ENCODE measurements around the gene RNF26.

Gene RNF26

DNA sequence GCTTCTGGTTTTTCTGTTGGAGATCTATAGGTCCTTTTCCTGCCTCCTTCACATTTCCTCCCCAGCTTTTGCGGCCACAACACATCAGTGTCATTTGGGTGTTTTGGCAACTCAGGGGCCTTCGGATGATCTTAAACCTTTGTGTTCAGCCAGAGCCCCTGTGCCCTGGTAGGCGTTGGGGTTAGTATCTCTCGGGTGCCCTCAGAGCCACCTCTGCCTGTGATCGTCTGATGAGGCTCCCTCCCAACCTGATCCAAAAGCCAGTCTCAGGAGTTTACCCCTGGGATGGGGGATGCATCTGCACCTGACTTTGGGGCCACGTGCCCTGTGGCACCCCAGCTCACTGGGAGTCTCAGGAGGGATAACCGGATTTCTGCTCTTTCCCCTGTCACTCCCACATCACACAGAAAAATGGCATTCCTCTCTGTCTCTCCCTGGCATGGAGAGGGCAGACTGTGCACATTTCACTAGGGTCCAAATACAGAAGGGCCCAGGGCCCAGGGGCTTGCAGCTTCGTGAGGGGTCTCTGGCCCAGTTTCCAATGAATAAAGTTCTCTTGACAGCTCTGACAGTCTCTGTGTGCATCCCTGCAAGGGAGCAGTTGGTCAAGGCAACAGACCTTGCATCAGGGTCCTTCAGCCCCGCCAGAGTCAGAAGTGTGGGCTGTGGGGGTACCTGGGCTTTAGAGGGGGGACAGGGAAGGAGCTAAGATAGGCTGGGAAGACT lies 2.6 kb downstream of the RNF26 start:
- DNase-seq, result no peak

GRCh38 chr11:119337581-119338317 lies 3.4 kb downstream of the RNF26 start:
- no peak for DNase-seq

- peak; percentile 96 for DNase-seq
These were observed 4.1 kb downstream of the RNF26 start for GRCh38 chr11:119338318-119338890.

GRCh38 chr11:119338965-119339588 lies 4.8 kb downstream of the RNF26 start:
- DNase-seq, result peak; percentile 39

GRCh38 chr11:119339589-119340334 lies 5.4 kb downstream of the RNF26 start:
- peak; percentile 88 for DNase-seq

GRCh38 chr11:119340335-119341221 lies 6.3 kb downstream of the RNF26 start, which contains the start of gene C1QTNF5:
C1QTNF5 (minus strand) TSS chr11:119340883; CDS start chr11:119340397, 486 bp downstream.
- DNase-seq, result peak; percentile 84

GRCh38 chr11:119341222-119342022 lies 7.1 kb downstream of the RNF26 start:
- DNase-seq, result peak; percentile 20

DNA sequence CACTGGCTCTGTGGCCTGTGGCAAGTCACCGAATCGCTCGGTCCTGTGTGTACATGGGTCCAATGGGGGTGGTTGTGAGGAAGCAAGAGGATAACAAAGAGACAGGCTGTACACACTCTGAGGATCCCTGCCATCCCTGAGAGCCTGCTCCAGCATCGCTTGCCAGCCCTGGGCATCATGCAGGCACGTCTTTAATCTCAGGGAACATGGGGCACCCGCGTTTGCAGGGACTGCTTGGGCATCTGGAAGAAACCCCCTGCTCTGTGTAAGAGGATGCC lies 7.6 kb downstream of the RNF26 start:
- DNase-seq, result no peak

- DNase-seq, result no peak
These were observed 8.2 kb downstream of the RNF26 start for GRCh38 chr11:119342362-119343130.

DNA sequence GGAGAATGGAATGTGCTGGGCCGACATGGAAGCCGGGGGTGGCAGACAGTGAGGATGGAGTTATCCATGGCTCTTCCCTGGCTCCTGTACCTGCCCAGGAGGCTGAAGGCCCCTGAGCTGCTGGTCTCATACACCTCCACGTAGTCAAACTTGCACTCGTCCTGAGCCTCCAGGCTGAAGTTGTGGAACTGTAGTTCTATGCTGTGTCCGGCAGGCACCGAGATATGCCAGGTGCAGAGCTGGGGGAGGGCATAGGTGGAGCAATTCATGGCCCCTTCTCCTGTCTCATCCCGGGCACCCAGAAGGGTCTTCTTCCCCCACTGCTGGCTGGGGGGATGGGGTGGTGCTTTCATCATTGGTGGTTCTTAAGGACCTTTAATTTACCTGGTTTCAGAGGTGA lies 9.4 kb downstream of the RNF26 start:
- DNase-seq, result no peak

DNA sequence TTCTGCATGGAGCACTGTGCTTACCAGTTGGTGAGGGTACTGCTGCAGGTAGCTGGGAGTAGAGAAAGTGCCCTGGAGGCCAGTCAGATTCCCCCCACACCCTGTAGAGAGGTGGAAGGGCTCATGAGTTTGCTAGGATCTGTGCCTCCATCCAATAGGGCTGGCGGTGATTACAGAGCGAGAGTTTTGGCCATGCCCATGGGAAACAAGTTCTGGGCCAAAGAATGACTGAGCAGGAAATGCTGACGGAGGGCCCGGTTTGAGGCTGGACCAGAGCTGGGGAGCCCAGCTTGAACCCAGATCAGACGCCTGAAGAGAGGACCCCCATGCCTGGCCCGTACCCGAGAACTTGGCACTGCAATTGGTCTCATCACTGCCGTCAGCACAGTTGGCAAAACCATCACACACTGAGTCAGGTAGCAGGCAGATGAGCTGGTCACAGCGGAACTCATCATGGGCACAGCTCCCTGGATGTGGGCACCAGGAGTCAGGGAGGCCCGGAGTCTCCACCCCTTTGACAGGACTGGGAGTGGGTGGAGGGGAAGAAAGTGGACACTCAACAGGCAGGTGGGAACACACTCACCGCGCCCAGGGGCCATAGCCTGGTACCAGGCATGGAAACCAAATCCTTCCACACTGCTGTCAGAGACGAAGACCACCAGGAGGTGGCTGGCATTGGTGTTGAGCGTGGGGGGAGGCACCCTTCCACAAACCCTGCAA lies 10.1 kb downstream of the RNF26 start:
- DNase-seq, result no peak

DNA sequence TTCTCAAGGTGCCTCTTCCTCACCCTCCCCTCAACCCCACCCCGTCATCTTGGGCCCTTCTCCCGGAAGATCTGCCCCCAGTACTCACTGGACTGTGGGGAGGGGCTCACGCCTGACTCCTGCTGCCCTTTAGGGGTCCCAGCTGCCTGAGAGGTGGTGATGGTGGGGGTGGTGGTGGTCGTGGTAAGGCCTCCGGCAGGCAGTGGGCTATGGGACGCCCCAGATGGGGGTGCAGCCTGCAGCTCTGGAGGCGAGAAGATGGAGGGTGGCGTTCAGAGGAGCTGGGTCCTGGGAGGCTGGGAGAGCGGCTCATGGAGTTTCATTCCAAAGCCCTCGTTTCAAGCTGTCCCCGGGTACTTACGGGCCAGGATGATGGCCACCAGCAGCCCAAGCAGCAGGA lies 11.4 kb downstream of the RNF26 start:
- DNase-seq, result no peak

DNA sequence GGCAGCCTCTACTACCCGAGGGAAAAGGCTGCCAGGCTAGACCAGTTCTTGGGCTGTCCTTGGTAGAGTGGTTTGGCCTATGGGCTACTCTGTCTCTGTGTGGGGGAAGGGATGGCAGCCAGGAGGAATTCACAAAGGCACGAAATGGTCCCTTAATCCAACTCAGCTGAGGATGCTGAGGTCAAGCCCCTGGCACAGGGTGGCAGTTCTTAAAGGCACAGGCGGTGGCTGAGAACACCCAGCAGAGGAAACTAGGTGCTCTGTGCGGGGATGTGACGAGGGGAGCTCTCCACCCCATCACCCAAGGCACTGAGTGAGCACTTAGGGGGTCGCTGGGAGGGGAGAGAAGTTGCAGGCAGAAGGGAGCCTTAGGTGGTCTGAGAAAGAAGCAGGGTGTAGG lies 12.3 kb downstream of the RNF26 start, which contains the start of gene MFRP:
Gene MFRP, minus strand, starts transcription at position 101 of the 400 bp plus-strand sequence. CDS start 192 bp downstream, outside the sequence.
- DNase-seq, result peak; percentile 42

- DNase-seq, result peak; percentile 24
These were observed 12.9 kb downstream of the RNF26 start for GRCh38 chr11:119347242-119347641.

- DNase-seq, result peak; percentile 47
These were observed 13.7 kb downstream of the RNF26 start for GRCh38 chr11:119347940-119348605.

DNA sequence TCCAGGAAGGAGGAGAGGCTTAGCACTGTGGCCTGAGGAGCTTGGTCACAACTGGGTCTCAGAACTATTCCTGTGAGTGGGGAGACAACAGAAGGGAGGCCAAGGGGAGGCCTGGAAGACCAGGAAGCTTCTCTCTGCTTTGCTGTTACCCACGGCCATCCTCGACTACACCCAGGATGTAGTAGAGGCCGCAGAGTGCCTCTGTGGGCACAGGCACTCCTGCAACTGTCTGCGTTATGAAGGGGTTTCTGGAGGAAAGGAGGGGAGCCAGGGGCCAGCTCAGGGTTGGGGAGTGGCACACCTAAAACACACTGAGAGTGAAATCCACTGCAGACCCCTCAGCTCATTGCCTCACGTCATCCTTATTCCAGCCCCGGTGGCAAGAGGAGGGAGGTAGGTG lies 16.0 kb downstream of the RNF26 start:
- DNase-seq, result no peak

GRCh38 chr11:119351232-119351631 lies 16.9 kb downstream of the RNF26 start:
- no peak for DNase-seq

DNA sequence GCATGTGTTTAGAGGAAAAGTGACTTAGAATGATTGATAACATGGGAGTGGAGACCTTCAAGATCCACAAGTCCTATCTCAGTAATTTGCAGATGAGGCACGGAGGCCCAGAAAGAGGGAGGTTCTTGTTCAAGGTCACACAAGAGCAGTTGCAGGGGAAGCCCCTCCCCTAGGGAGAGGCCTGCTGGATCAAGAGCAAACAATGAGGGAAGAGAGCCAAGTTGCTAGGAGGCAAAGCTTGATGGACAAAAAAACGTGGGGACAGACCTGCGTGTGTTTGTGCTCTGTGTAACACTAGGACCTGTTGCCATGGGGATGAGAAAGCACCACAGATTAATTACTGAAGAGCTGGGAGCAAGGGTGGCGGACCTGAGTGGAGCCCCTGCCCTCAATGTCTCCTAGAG lies 18.5 kb downstream of the RNF26 start:
- peak; percentile 84 for DNase-seq

All from eye (tissue), 1 donor.